H9 (cell line): Measurements from ENCODE around the gene SLC16A1. TPM values are rescaled to one million over a fixed set of nuclear protein-coding genes. Genes with fewer than 3 reads are reported as not detected.
A peak's percentile ranks its signal among the peaks of the same experiment; 100 is the strongest.

Source experiments
- DNase-seq: peaks from one replicate; pipeline ENCODE4 v3.0.0-alpha.2; 2017
- H2AFZ ChIP-seq: one replicate; pipeline ENCODE4 v1.6.1; 2013; ENCODE audit warnings: mild to moderate bottlenecking, low read length, control low read depth, moderate library complexity
- H2AK5ac ChIP-seq: 2 replicates; pipeline ENCODE4 v1.6.1; 2013; ENCODE audit warnings: low read length, control low read depth, mixed read lengths; ENCODE audit not compliant: insufficient read length
- H2BK120ac ChIP-seq: one replicate; pipeline ENCODE4 v1.6.1; 2013; ENCODE audit warnings: low read depth, mild to moderate bottlenecking, low read length, control low read depth, inconsistent platforms; ENCODE audit not compliant: poor library complexity, severe bottlenecking
- H2BK12ac ChIP-seq: 2 replicates; pipeline ENCODE4 v1.6.1; 2013; ENCODE audit warnings: low read length, control low read depth, mixed read lengths, low read depth; ENCODE audit not compliant: insufficient read length
- H2BK15ac ChIP-seq: 2 replicates; pipeline ENCODE4 v1.6.1; 2013; ENCODE audit warnings: low read depth, low read length, control low read depth
- H2BK20ac ChIP-seq: one replicate; pipeline ENCODE4 v1.6.1; 2013; ENCODE audit warnings: low read depth, mild to moderate bottlenecking, low read length, control low read depth, inconsistent platforms; ENCODE audit not compliant: poor library complexity, severe bottlenecking
- H2BK5ac ChIP-seq: 2 replicates; pipeline ENCODE4 v1.6.1; 2013; ENCODE audit warnings: low read length, control low read depth, mixed read lengths; ENCODE audit not compliant: insufficient read length
- H3K14ac ChIP-seq: 2 replicates; pipeline ENCODE4 v1.6.1; 2013; ENCODE audit warnings: low read length, control low read depth; ENCODE audit not compliant: insufficient read depth
- H3K18ac ChIP-seq: 2 replicates; pipeline ENCODE4 v1.6.1; 2013; ENCODE audit warnings: low read depth, mild to moderate bottlenecking, mixed read lengths, low read length, control low read depth; ENCODE audit not compliant: insufficient read length
- H3K23ac ChIP-seq: 2 replicates; pipeline ENCODE4 v1.6.1; 2013; ENCODE audit warnings: low read length, control low read depth, mixed read lengths, low read depth; ENCODE audit not compliant: insufficient read length
- H3K23me2 ChIP-seq: 2 replicates; pipeline ENCODE4 v1.6.1; 2013; ENCODE audit warnings: low read depth, mild to moderate bottlenecking, mixed read lengths, low read length, control low read depth; ENCODE audit not compliant: insufficient read length, poor library complexity, severe bottlenecking
- H3K27ac ChIP-seq: 2 replicates; pipeline ENCODE4 v1.5.1; 2013; ENCODE audit warnings: low read length, control low read depth, mixed read lengths, low read depth; ENCODE audit not compliant: insufficient read length
- H3K27me3 ChIP-seq: 2 replicates; pipeline ENCODE4 v1.6.1; 2013; ENCODE audit warnings: low read length, control low read depth, inconsistent platforms; ENCODE audit not compliant: insufficient read depth
- H3K4ac ChIP-seq: 2 replicates; pipeline ENCODE4 v1.6.1; 2013; ENCODE audit warnings: low read depth, mild to moderate bottlenecking, control low read depth, inconsistent platforms, low read length, moderate library complexity
- H3K4me1 ChIP-seq: 2 replicates; pipeline ENCODE4 v1.6.1; 2013; ENCODE audit warnings: low read length, control low read depth, inconsistent platforms; ENCODE audit not compliant: insufficient read depth
- H3K4me2 ChIP-seq: 2 replicates; pipeline ENCODE4 v1.6.1; 2013; ENCODE audit warnings: low read length, control low read depth, mixed read lengths; ENCODE audit not compliant: insufficient read length, insufficient read depth
- H3K56ac ChIP-seq: 2 replicates; pipeline ENCODE4 v1.6.1; 2013; ENCODE audit warnings: low read depth, mild to moderate bottlenecking, mixed read lengths, low read length, control low read depth; ENCODE audit not compliant: insufficient read length
- H3K79me1 ChIP-seq: 2 replicates; pipeline ENCODE4 v1.6.1; 2013; ENCODE audit warnings: low read depth, mild to moderate bottlenecking, moderate library complexity, low read length, control low read depth, inconsistent platforms; ENCODE audit not compliant: insufficient read depth, poor library complexity, severe bottlenecking
- H3K79me2 ChIP-seq: 2 replicates; pipeline ENCODE4 v1.6.1; 2013; ENCODE audit warnings: low read length, control low read depth, inconsistent platforms; ENCODE audit not compliant: insufficient read depth
- H3K9ac ChIP-seq: 2 replicates; pipeline ENCODE4 v1.6.1; 2013; ENCODE audit warnings: low read length, control low read depth, mixed read lengths; ENCODE audit not compliant: insufficient read length; ENCODE audit errors: extremely low read depth
- H3K9me3 ChIP-seq: one replicate; pipeline ENCODE4 v1.6.1; 2013; ENCODE audit warnings: low read depth, low read length, inconsistent platforms; ENCODE audit not compliant: control insufficient read depth
- H3T11ph ChIP-seq: one replicate; pipeline ENCODE4 v1.6.1; 2013; ENCODE audit warnings: mild to moderate bottlenecking, low read length, control low read depth, inconsistent platforms
- H4K20me1 ChIP-seq: one replicate; pipeline ENCODE4 v1.6.1; 2013; ENCODE audit not compliant: control insufficient read depth, insufficient read length, insufficient read depth
- H4K5ac ChIP-seq: 2 replicates; pipeline ENCODE4 v1.6.1; 2013; ENCODE audit warnings: low read depth, mild to moderate bottlenecking, mixed read lengths, low read length, control low read depth; ENCODE audit not compliant: insufficient read length
- H4K8ac ChIP-seq: replicated peaks from 2 replicates; pipeline ENCODE4 v1.6.1; 2013; ENCODE audit warnings: low read length, control low read depth, mixed read lengths, low read depth; ENCODE audit not compliant: insufficient read length
- H4K91ac ChIP-seq: 2 replicates; pipeline ENCODE4 v1.6.1; 2013; ENCODE audit warnings: low read depth, mild to moderate bottlenecking, moderate library complexity, mixed read lengths, low read length, control low read depth; ENCODE audit not compliant: insufficient read length
- H3K27ac Mint-ChIP-seq, 3 experiments: 2 replicates in 2 of 3; 3 replicates in 1 of 3; pipeline ENCODE4 v1.8.0; 2020 to 2021; ENCODE audit warnings: mixed read lengths in 3 of 3, mild to moderate bottlenecking in 1 of 3, moderate library complexity in 1 of 3
- H3K27me3 Mint-ChIP-seq: 2 replicates; pipeline ENCODE4 v1.8.0; 2021; ENCODE audit warnings: low read depth, mild to moderate bottlenecking, moderate library complexity, mixed read lengths
- H3K36me3 Mint-ChIP-seq, 3 experiments: 2 replicates in 2 of 3; 3 replicates in 1 of 3; pipeline ENCODE4 v1.8.0; 2020 to 2021; ENCODE audit warnings: low read depth in 3 of 3, mixed read lengths in 3 of 3; ENCODE audit not compliant: insufficient read depth in 1 of 3
- H3K4me1 Mint-ChIP-seq, 2 experiments: 2 replicates each; pipeline ENCODE4 v1.8.0; 2020; ENCODE audit warnings: mixed read lengths in 2 of 2
- H3K4me3 Mint-ChIP-seq, 2 experiments: 2 replicates in 1 of 2; 3 replicates in 1 of 2; pipeline ENCODE4 v1.8.0; 2020 to 2021; ENCODE audit warnings: mild to moderate bottlenecking in 2 of 2, mixed read lengths in 2 of 2, moderate library complexity in 1 of 2
- H3K9me3 Mint-ChIP-seq, 2 experiments: 2 replicates in 1 of 2; 3 replicates in 1 of 2; pipeline ENCODE4 v1.8.0; 2020; ENCODE audit warnings: mild to moderate bottlenecking in 2 of 2, mixed read lengths in 2 of 2, moderate library complexity in 1 of 2
- CTCF ChIP-seq: fragments of 200-600 bp; sonication (generic); conservative IDR thresholded peaks from 3 replicates; pipeline ENCODE4 v1.8.0; 2021; ENCODE audit warnings: antibody characterized with exemption, mild to moderate bottlenecking
- whole genome bisulfite sequencing: extraction: QIAGEN DNeasy Blood & Tissue Kit; methylation state at CpG from one replicate; pipeline ENCODE4 v1.1.7; 2013; ENCODE audit warnings: missing lambda C conversion rate, low lambda C conversion rate, mixed read lengths; ENCODE audit not compliant: insufficient read length; ENCODE audit errors: extremely low coverage; 5-methylcytosine and 5-hydroxymethylcytosine counted together
- total RNA-seq: library from RNA; stranded (reverse); gene quantifications from 2 replicates; pipeline ENCODE4 v1.2.1, GENCODE V29; 2021

Gene SLC16A1
- total RNA-seq, 1 experiment from 2014 or later = 381 TPM

GRCh38 chr1:112923959-112924349, 32.0 kb downstream of the SLC16A1 start:
- no CpG with 5 or more reads among the region's 12 CpGs for WGBS
- no peaks in the 10 kb centered on the region for H3K9me3 Mint-ChIP-seq
- H2BK120ac ChIP-seq = no peak overlapping the region
- no peak overlapping the region for H3K4ac ChIP-seq
- no peak overlapping the region for H4K5ac ChIP-seq
- no peaks in the 10 kb centered on the region; the same call in 1 of the 2 replicates for H3K27me3 Mint-ChIP-seq
- H4K91ac ChIP-seq = no peak overlapping the region
- no peak overlapping the region for H2BK20ac ChIP-seq
- no peak overlapping the region for H3K18ac ChIP-seq
- H2AFZ ChIP-seq = no peak overlapping the region
- no peak overlapping the region for H3K4me3 Mint-ChIP-seq
- H3K79me2 ChIP-seq = peaks cover 8% of the 10 kb centered on the region; the same call in 1 of the 2 replicates
- peak overlapping the region in 2 of 3 experiments; percentile 68 to 77; a peak in 4 of 7 replicates for H3K27ac Mint-ChIP-seq
- H3K14ac ChIP-seq = no peak overlapping the region
- no peaks in the 10 kb centered on the region for H3K9me3 ChIP-seq
- H3K79me1 ChIP-seq = peaks cover 7% of the 10 kb centered on the region
- H2BK15ac ChIP-seq = no peak overlapping the region
- peak; percentile 53 for DNase-seq
- no peak overlapping the region for H2AK5ac ChIP-seq
- no peak overlapping the region for H2BK5ac ChIP-seq
- no peaks in the 10 kb centered on the region for H3K23me2 ChIP-seq
- TF ChIP-seq CTCF = peak; percentile 47
- no peak overlapping the region for H2BK12ac ChIP-seq
- H3K4me1 Mint-ChIP-seq = peaks cover 10 to 11% of the 10 kb centered on the region in 2 experiments; a peak in 3 of 4 replicates
- no peaks in the 10 kb centered on the region; the same call in 1 of the 2 replicates for H3K4me1 ChIP-seq
- no peak overlapping the region for H3K27ac ChIP-seq
- H3T11ph ChIP-seq = no peak overlapping the region
- no peaks in the 10 kb centered on the region for H3K27me3 ChIP-seq
- H4K8ac ChIP-seq = no peak overlapping the region
- peaks cover 67 to 97% (median 90%) of the 10 kb centered on the region in 3 experiments for H3K36me3 Mint-ChIP-seq
- H3K56ac ChIP-seq = no peak overlapping the region
- H3K9ac ChIP-seq = no peak overlapping the region
- no peak overlapping the region for H3K23ac ChIP-seq
- no peaks in the 10 kb centered on the region for H4K20me1 ChIP-seq
- no peak overlapping the region for H3K4me2 ChIP-seq
